Measurements from ENCODE around the gene BCAP31. TPM values are rescaled to one million over a fixed set of nuclear protein-coding genes. Genes with fewer than 3 reads are reported as not detected.
A peak's percentile ranks its signal among the peaks of the same experiment; 100 is the strongest.

The BCAP31 gene
- total RNA-seq, 2 donors from 2014 or later = 64.6 TPM

DNA sequence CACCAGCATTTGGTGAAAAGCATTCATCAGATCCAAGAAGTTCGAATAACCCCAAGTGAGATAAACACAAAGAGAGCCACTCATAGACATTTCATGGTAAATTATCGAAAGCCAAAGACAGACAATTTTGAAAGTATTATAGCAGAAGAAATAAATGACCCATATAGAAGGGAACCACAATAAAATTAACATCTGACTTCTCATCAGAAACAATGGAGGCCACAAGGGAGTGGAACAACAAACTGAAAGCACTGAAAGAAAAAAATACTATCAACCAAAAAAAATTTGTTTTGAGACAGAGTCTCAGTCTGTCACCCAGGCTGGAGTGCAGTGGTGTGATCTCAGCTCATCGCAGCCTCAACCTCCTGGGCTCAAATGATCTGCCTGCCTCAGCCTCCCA, 64.9 kb downstream of the BCAP31 start:
- intact Hi-C loops (cut with DNase I) = loop anchor here (10.0 kb wide), 1 partner anchor 104 kb away; no protein-coding TSS in a partner anchor
- DNase-seq (no peak), ATAC-seq (no peak)
- Histone ChIP-seq H3K4me3 (no peak overlapping the region), H3K27me3 (no peaks in the 10 kb centered on the region), H3K27ac (no peak overlapping the region), H3K4me1 (no peaks in the 10 kb centered on the region), H3K9me3 (no peaks in the 10 kb centered on the region), H3K36me3 (replicated peaks in 1 of 2; ENCODE audit: insufficient read depth in 1 of 2, low read depth in 2 of 2) (no peaks in the 10 kb centered on the region)
- TF ChIP-seq POLR2A (IDR thresholded peaks at IDR 0.05) = no peak
- TF ChIP-seq, protein P1, sequence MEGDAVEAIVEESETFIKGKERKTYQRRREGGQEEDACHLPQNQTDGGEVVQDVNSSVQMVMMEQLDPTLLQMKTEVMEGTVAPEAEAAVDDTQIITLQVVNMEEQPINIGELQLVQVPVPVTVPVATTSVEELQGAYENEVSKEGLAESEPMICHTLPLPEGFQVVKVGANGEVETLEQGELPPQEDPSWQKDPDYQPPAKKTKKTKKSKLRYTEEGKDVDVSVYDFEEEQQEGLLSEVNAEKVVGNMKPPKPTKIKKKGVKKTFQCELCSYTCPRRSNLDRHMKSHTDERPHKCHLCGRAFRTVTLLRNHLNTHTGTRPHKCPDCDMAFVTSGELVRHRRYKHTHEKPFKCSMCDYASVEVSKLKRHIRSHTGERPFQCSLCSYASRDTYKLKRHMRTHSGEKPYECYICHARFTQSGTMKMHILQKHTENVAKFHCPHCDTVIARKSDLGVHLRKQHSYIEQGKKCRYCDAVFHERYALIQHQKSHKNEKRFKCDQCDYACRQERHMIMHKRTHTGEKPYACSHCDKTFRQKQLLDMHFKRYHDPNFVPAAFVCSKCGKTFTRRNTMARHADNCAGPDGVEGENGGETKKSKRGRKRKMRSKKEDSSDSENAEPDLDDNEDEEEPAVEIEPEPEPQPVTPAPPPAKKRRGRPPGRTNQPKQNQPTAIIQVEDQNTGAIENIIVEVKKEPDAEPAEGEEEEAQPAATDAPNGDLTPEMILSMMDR (IDR thresholded peaks at IDR 0.05) = no peak
- 90 to 92% methylated on average over 3 of the region's 3 CpGs for WGBS, 2 donors

DNA sequence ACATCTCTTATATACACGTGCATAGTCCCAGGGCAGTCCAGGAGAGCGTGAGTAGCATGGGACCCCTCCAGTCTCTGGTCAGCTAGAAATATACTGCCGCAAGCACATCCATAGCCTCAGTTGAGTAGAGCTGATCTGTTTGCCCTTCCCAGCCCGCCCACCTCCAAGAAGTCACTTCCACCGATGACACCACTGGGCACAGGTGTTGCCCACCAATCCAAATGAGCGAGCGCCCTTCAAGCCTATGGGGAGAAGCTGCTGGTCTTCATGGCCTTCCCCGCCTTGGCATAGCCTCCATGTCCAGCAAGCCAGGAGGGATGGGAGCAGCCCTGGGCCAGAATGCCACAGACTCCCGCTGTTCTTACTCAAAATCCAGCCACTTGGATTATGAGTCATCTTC, 67.0 kb downstream of the BCAP31 start:
- no peak overlapping the region for H3K4me3 ChIP-seq
- TF ChIP-seq, protein P1 (IDR thresholded peaks at IDR 0.05) = no peak
- no peak for TF ChIP-seq POLR2A (IDR thresholded peaks at IDR 0.05)
- H3K36me3 ChIP-seq (replicated peaks in 1 of 2; ENCODE audit: insufficient read depth in 1 of 2, low read depth in 2 of 2) = no peaks in the 10 kb centered on the region
- WGBS, 2 donors = 86 to 87% methylated on average over 1 to 9 of the region's 9 CpGs
- no peak overlapping the region for H3K27ac ChIP-seq
- no peaks in the 10 kb centered on the region for H3K4me1 ChIP-seq
- intact Hi-C loops (cut with DNase I) = loop anchor here (10.0 kb wide), 1 partner anchor 102 kb away; no protein-coding TSS in a partner anchor
- no peak for ATAC-seq
- H3K9me3 ChIP-seq = no peaks in the 10 kb centered on the region
- no peak for DNase-seq
- H3K27me3 ChIP-seq = no peaks in the 10 kb centered on the region

DNA sequence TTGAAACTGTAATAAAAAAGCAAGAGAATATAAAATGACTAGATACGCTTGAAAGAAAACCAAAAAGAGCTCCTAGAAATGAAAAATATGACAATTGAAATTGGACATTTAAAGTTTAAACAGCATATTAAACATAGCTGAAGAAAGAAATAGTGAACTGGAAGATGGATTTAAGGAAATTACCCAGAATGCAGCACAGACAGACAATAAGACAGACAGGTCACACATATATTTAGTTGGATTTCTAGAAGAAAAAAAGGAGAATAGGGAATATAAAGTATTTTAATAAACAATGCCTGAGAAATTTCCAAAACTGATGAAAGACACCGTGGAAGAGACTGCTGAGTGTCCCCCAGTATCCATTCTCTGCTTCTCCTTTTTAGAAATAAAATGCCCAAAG, 70.6 kb downstream of the BCAP31 start:
- H3K4me3 ChIP-seq = no peak overlapping the region
- ATAC-seq = no peak
- H3K36me3 ChIP-seq (replicated peaks in 1 of 2; ENCODE audit: insufficient read depth in 1 of 2, low read depth in 2 of 2) = no peaks in the 10 kb centered on the region
- H3K9me3 ChIP-seq = no peaks in the 10 kb centered on the region
- 88 to 90% methylated on average over 2 of the region's 2 CpGs for WGBS, 2 donors
- no peaks in the 10 kb centered on the region for H3K4me1 ChIP-seq
- intact Hi-C loops (cut with DNase I) = loop anchor here (10.0 kb wide), 1 partner anchor 99 kb away; no protein-coding TSS in a partner anchor
- DNase-seq = no peak
- TF ChIP-seq, protein P1 (IDR thresholded peaks at IDR 0.05) = no peak
- no peak for TF ChIP-seq POLR2A (IDR thresholded peaks at IDR 0.05)
- no peaks in the 10 kb centered on the region for H3K27me3 ChIP-seq
- H3K27ac ChIP-seq = no peak overlapping the region

DNA sequence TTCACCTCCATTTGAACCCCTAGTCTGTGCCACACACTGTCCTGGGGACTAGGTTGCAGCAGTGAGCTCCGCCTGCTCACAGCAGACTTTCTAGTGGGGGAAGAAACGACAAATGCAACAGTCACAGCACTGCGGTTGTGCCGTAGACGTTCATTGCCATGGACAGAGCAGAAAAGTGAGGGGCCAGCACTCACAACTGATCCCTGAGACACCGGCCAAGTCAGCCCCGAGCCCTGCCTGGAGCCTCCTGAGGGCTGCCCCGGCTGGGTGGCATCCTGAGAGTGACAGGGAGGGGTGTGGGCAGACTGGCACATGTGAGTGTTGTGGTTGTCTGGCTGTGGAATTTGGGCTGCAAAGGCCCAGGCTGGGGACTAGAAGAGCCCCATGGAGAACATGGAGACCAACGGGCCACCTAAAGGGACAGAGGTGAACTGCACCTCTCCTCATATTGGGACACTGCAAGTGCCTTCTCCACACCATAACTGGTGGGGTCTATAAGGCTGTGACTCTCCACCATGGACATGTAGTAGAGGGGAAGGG, 72.6 kb downstream of the BCAP31 start:
- TF ChIP-seq, protein P1 (IDR thresholded peaks at IDR 0.05) = peak in 1 of 7 experiments; percentile 15
- TF ChIP-seq POLR2A (IDR thresholded peaks at IDR 0.05) = no peak
- Histone ChIP-seq H3K9me3 (no peaks in the 10 kb centered on the region), H3K27me3 (peaks cover 0 to 3% of the 10 kb centered on the region in 2 donors), H3K36me3 (replicated peaks in 1 of 2; ENCODE audit: insufficient read depth in 1 of 2, low read depth in 2 of 2) (no peaks in the 10 kb centered on the region), H3K27ac (no peak overlapping the region), H3K4me1 (peaks cover 7% of the 10 kb centered on the region), H3K4me3 (no peak overlapping the region)
- DNase-seq (peak in 1 of 4 donors; percentile 11), ATAC-seq (no peak)
- 70 to 84% methylated on average over 4 to 6 of the region's 9 CpGs for WGBS, 2 donors
- intact Hi-C loops (cut with DNase I) = loop anchor here (10.0 kb wide), 1 partner anchor 97 kb away; no protein-coding TSS in a partner anchor

DNA sequence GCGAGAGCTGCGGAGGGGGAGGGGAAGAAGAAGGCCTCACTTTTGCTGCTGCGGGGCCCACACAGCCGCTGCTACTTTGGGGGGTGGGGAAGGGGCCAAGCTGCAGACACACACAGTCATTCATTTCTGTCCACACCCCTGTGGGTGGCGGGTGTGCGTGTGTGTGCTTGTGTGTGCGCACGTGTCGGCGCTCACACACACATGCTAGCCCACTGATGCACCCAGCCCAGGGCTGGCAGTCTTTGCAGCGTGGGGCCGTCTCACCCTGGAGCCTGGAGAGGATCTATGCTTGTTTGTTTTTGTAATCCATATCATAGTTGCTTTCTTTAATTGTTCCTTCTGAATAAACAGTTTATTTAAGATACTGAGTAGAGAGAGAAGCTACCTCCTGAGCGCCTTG, 73.2 kb downstream of the BCAP31 start:
- WGBS, 2 donors = 90 to 96% methylated on average over 2 to 4 of the region's 13 CpGs
- intact Hi-C loops (cut with DNase I) = loop anchor here (10.0 kb wide), 1 partner anchor 96 kb away; no protein-coding TSS in a partner anchor
- TF ChIP-seq, protein P1 (IDR thresholded peaks at IDR 0.05) = no peak
- no peak for TF ChIP-seq POLR2A (IDR thresholded peaks at IDR 0.05)
- Histone ChIP-seq H3K27me3 (peaks cover 0 to 5% of the 10 kb centered on the region in 2 donors), H3K9me3 (no peaks in the 10 kb centered on the region), H3K4me1 (peaks cover 7% of the 10 kb centered on the region), H3K4me3 (no peak overlapping the region), H3K36me3 (replicated peaks in 1 of 2; ENCODE audit: insufficient read depth in 1 of 2, low read depth in 2 of 2) (no peaks in the 10 kb centered on the region), H3K27ac (no peak overlapping the region)
- ATAC-seq = no peak
- no peak for DNase-seq
